ENCODE measurements around the gene ADI1. TPM values are rescaled to one million over a fixed set of nuclear protein-coding genes. Genes with fewer than 3 reads are reported as not detected.

Gene ADI1
- total and polyA plus RNA-seq, 2 experiments from 2014 or later, result 106 to 204 TPM

DNA sequence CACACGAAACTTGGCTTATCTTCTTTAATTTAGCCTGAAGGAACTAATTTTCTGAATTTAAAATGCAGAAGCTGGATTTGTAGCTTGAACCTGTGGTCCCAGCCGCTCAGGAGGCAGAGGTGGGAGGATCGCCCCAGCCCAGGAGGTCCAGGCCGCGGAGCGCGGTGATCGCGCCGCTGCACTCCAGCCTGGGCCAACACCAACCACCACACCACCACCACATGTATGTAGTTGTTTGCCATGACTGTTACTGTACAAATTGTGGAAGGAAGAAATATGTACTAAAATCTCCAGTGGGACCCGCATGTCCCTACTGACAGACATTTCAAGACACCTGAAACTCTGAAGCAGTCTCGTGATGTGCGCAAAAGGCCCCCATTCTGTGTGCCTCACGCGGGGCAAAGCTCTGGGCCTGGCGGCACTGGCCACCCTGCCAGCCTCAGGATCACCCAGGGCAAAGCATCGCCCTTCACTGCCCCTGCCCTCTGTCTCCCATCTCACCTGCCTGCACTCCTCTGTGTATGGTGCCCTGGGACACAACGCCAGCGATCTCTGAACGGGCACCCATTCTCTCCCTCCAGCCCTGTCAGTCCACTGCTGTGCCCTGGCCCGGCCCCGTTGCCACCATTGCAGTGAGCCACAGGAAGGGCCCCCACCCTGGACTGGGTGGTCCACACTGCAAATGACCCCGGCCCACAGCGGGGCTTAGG lies 10.1 kb upstream of the ADI1 start:
- Histone ChIP-seq H3K27ac (no peak overlapping the region), H4K20me1 (ENCODE audit: insufficient read depth, poor library complexity, severe bottlenecking) (no peaks in the 10 kb centered on the region), H3K9me2 (replicated peaks; ENCODE audit: insufficient read depth) (no peaks in the 10 kb centered on the region), H3K79me2 (no peaks in the 10 kb centered on the region), H3K36me3 (replicated peaks; ENCODE audit: insufficient read depth, low read depth) (no peaks in the 10 kb centered on the region), H3K4me2 (no peak overlapping the region), H2AFZ (no peak overlapping the region), H3K4me1 (ENCODE audit: insufficient read depth) (peaks cover 7% of the 10 kb centered on the region), H3K4me3 (no peak overlapping the region), H3K9me3 (ENCODE audit: low read depth) (no peaks in the 10 kb centered on the region), H3K27me3 (no peaks in the 10 kb centered on the region)
- 96% methylated on average over 24 of the region's 24 CpGs for WGBS (ENCODE audit: low lambda C conversion rate, missing lambda C conversion rate)
- no peak for TF ChIP-seq EZH2phosphoT487 (IDR thresholded peaks at IDR 0.05; ENCODE audit: low read depth, severe bottlenecking, unreplicated experiment)
- no peak for TF ChIP-seq EZH2 (IDR thresholded peaks at IDR 0.05; ENCODE audit: borderline replicate concordance)
- no peak for TF ChIP-seq CTCF (IDR thresholded peaks at IDR 0.05; ENCODE audit: poor library complexity)
- no peak for DNase-seq (ENCODE audit: low spot score)

- Histone ChIP-seq H4K20me1 (ENCODE audit: insufficient read depth, poor library complexity, severe bottlenecking) (no peaks in the 10 kb centered on the region), H3K4me2 (no peak overlapping the region), H2AFZ (no peak overlapping the region), H3K4me3 (no peak overlapping the region), H3K4me1 (ENCODE audit: insufficient read depth) (peaks cover 15% of the 10 kb centered on the region), H3K36me3 (replicated peaks; ENCODE audit: insufficient read depth, low read depth) (no peaks in the 10 kb centered on the region), H3K79me2 (no peaks in the 10 kb centered on the region), H3K9me3 (ENCODE audit: low read depth) (no peaks in the 10 kb centered on the region), H3K27me3 (no peaks in the 10 kb centered on the region), H3K27ac (no peak overlapping the region), H3K9me2 (replicated peaks; ENCODE audit: insufficient read depth) (no peaks in the 10 kb centered on the region)
- WGBS (ENCODE audit: low lambda C conversion rate, missing lambda C conversion rate), result 97% methylated on average over 33 of the region's 40 CpGs
- no peak for DNase-seq (ENCODE audit: low spot score)
- no peak for TF ChIP-seq CTCF (IDR thresholded peaks at IDR 0.05; ENCODE audit: poor library complexity)
- TF ChIP-seq EZH2 (IDR thresholded peaks at IDR 0.05; ENCODE audit: borderline replicate concordance), result no peak
- TF ChIP-seq EZH2phosphoT487 (IDR thresholded peaks at IDR 0.05; ENCODE audit: low read depth, severe bottlenecking, unreplicated experiment), result no peak
Measured at GRCh38 chr2:3527886-3528785, 8.8 kb upstream of the ADI1 start.

GRCh38 chr2:3526871-3527270 lies 7.5 kb upstream of the ADI1 start:
- DNase-seq (ENCODE audit: low spot score), result no peak
- peaks cover 22% of the 10 kb centered on the region for H3K4me1 ChIP-seq (ENCODE audit: insufficient read depth)
- no peaks in the 10 kb centered on the region for H3K27me3 ChIP-seq
- H3K79me2 ChIP-seq, result no peaks in the 10 kb centered on the region
- H3K9me2 ChIP-seq (replicated peaks; ENCODE audit: insufficient read depth), result no peaks in the 10 kb centered on the region
- WGBS (ENCODE audit: low lambda C conversion rate, missing lambda C conversion rate), result 95% methylated on average over 17 of the region's 22 CpGs
- no peaks in the 10 kb centered on the region for H4K20me1 ChIP-seq (ENCODE audit: insufficient read depth, poor library complexity, severe bottlenecking)
- no peak overlapping the region for H3K4me2 ChIP-seq
- TF ChIP-seq EZH2phosphoT487 (IDR thresholded peaks at IDR 0.05; ENCODE audit: low read depth, severe bottlenecking, unreplicated experiment) (no peak), EZH2 (IDR thresholded peaks at IDR 0.05; ENCODE audit: borderline replicate concordance) (no peak), CTCF (IDR thresholded peaks at IDR 0.05; ENCODE audit: poor library complexity) (no peak)
- H3K4me3 ChIP-seq, result no peak overlapping the region
- no peak overlapping the region for H2AFZ ChIP-seq
- H3K9me3 ChIP-seq (ENCODE audit: low read depth), result no peaks in the 10 kb centered on the region
- no peaks in the 10 kb centered on the region for H3K36me3 ChIP-seq (replicated peaks; ENCODE audit: insufficient read depth, low read depth)
- no peak overlapping the region for H3K27ac ChIP-seq
